Measurements from ENCODE around the gene B9D2. TPM values are rescaled to one million over a fixed set of nuclear protein-coding genes. Genes with fewer than 3 reads are reported as not detected.

Gene B9D2
- total RNA-seq, 2 donors from 2014 or later = 6.4 to 7.7 TPM

- H3K27ac Mint-ChIP-seq = no peak overlapping the region
- peak in 1 of 2 donors; percentile 2 for ATAC-seq (replicated peaks in 1 of 2)
- H3K27me3 Mint-ChIP-seq (ENCODE audit: low read depth) = no peaks in the 10 kb centered on the region
- no peak overlapping the region for H3K4me3 Mint-ChIP-seq
- H3K36me3 Mint-ChIP-seq (ENCODE audit: insufficient read depth in 2 of 2) = peaks cover 12 to 19% of the 10 kb centered on the region in 2 donors
- DNase-seq = no peak
- H3K4me1 Mint-ChIP-seq (ENCODE audit: low read depth) = peaks cover 22% of the 10 kb centered on the region
- no peaks in the 10 kb centered on the region for H3K9me3 Mint-ChIP-seq
Measured at GRCh38 chr19:41319500-41320184, 44.3 kb downstream of the B9D2 start.

GRCh38 chr19:41318696-41319499 lies 45.1 kb downstream of the B9D2 start:
- Mint-ChIP-seq H3K36me3 (ENCODE audit: insufficient read depth in 2 of 2) (peaks cover 12 to 19% of the 10 kb centered on the region in 2 donors), H3K4me1 (ENCODE audit: low read depth) (peaks cover 16% of the 10 kb centered on the region), H3K9me3 (no peaks in the 10 kb centered on the region), H3K27me3 (ENCODE audit: low read depth) (no peaks in the 10 kb centered on the region), H3K4me3 (no peak overlapping the region), H3K27ac (no peak overlapping the region)
- ATAC-seq (replicated peaks in 1 of 2) = peak; percentile 3 to 11
- no peak for DNase-seq

- Mint-ChIP-seq H3K4me1 (ENCODE audit: low read depth) (peaks cover 26% of the 10 kb centered on the region), H3K4me3 (no peak overlapping the region), H3K36me3 (ENCODE audit: insufficient read depth in 2 of 2) (peaks cover 15 to 19% of the 10 kb centered on the region in 2 donors), H3K27ac (peak overlapping the region; percentile 79), H3K27me3 (ENCODE audit: low read depth) (no peaks in the 10 kb centered on the region), H3K9me3 (no peaks in the 10 kb centered on the region)
- no peak for ATAC-seq (replicated peaks in 1 of 2)
- no peak for DNase-seq
Measured at GRCh38 chr19:41316306-41316920, 47.5 kb downstream of the B9D2 start.

- DNase-seq = no peak
- no peaks in the 10 kb centered on the region for H3K9me3 Mint-ChIP-seq
- H3K4me3 Mint-ChIP-seq = peak overlapping the region; percentile 29 to 88
- H3K36me3 Mint-ChIP-seq (ENCODE audit: insufficient read depth in 2 of 2) = peaks cover 11 to 12% of the 10 kb centered on the region in 2 donors
- no peaks in the 10 kb centered on the region for H3K27me3 Mint-ChIP-seq (ENCODE audit: low read depth)
- peak overlapping the region; percentile 3 for H3K27ac Mint-ChIP-seq
- ATAC-seq (replicated peaks in 1 of 2) = no peak
- peaks cover 62% of the 10 kb centered on the region for H3K4me1 Mint-ChIP-seq (ENCODE audit: low read depth)
Measured at GRCh38 chr19:41311613-41312012, 52.3 kb downstream of the B9D2 start.

DNA sequence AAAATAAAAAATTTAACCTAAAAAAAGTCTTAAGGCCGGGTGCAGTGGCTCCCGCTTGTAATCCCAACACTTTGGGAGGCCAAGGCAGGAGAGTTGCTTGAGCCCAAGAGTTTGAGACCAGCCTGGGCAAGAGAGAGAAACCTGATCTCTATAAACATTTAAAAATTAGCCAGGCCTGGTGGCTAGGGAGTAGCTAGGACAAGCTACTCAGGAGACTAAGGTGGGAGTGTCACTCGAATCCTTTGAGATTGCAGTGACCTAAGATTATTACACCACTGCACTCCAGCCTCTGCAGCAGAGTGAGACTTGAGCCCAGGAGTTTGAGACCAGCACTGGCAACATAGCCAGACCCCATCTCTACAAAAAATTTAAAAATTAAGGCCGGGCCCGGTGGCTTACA lies 52.9 kb downstream of the B9D2 start:
- Mint-ChIP-seq H3K36me3 (ENCODE audit: insufficient read depth in 2 of 2) (peaks cover 10 to 12% of the 10 kb centered on the region in 2 donors), H3K27me3 (ENCODE audit: low read depth) (no peaks in the 10 kb centered on the region), H3K4me1 (ENCODE audit: low read depth) (peaks cover 67% of the 10 kb centered on the region), H3K9me3 (no peaks in the 10 kb centered on the region), H3K27ac (peak overlapping the region; percentile 98), H3K4me3 (peak overlapping the region; percentile 29 to 88)
- ATAC-seq (replicated peaks in 1 of 2) (no peak), DNase-seq (no peak)

DNA sequence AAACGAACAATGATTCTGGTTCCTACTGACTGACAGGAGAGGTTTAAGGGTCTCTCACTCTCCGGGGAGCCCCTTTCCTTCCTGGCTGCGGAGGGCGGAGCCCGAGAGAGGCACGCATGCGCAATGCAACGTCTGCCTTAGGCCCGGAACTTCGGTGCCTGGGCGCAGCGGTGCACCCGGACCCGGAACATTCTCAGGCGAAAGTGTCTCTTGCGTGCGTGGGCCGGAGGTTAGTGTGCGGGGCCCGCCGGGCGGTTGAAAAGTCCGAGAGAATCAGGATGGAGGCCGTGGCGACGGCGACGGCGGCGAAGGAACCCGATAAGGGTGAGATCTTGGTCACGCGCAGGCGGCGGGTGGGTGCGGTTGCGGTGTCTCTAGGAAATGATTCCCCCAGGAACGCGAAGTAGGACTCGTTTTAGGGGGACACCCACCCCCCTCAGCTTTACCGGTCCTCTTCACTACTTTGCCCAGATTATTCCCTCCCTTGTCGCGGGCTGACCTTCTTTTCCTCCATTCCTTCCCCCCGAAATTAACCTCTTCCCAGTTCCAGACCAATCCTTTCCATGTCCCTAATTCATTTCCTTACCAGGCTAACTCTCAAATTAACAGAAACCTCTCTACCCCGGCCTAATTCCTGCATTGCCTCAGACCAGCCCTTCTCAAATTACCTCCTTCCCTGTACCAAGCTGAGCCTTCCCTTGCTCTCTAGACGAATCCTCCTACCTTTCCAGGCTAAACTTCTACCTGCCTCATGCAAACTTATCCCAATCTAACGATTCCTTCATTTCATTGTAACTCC lies 53.7 kb downstream of the B9D2 start, which contains the start of gene CCDC97:
TSS of gene CCDC97 (plus strand) at position 140 of the 799 bp plus-strand sequence. CDS start at position 279, 139 bp downstream.
- ATAC-seq (replicated peaks in 1 of 2) (peak; percentile 74), DNase-seq (peak; percentile 91 to 92)
- H3K27ac Mint-ChIP-seq = peak within 1 kb of the TSS; percentile 98
- peak within 1 kb of the TSS; percentile 88 to 92 for H3K4me3 Mint-ChIP-seq
- H3K27me3 Mint-ChIP-seq (ENCODE audit: low read depth) = no peaks in the 10 kb centered on the region
- no peaks in the 10 kb centered on the region for H3K9me3 Mint-ChIP-seq
- peaks cover 9 to 15% of the 10 kb centered on the region in 2 donors for H3K36me3 Mint-ChIP-seq (ENCODE audit: insufficient read depth in 2 of 2)
- H3K4me1 Mint-ChIP-seq (ENCODE audit: low read depth) = peaks cover 73% of the 10 kb centered on the region

DNA sequence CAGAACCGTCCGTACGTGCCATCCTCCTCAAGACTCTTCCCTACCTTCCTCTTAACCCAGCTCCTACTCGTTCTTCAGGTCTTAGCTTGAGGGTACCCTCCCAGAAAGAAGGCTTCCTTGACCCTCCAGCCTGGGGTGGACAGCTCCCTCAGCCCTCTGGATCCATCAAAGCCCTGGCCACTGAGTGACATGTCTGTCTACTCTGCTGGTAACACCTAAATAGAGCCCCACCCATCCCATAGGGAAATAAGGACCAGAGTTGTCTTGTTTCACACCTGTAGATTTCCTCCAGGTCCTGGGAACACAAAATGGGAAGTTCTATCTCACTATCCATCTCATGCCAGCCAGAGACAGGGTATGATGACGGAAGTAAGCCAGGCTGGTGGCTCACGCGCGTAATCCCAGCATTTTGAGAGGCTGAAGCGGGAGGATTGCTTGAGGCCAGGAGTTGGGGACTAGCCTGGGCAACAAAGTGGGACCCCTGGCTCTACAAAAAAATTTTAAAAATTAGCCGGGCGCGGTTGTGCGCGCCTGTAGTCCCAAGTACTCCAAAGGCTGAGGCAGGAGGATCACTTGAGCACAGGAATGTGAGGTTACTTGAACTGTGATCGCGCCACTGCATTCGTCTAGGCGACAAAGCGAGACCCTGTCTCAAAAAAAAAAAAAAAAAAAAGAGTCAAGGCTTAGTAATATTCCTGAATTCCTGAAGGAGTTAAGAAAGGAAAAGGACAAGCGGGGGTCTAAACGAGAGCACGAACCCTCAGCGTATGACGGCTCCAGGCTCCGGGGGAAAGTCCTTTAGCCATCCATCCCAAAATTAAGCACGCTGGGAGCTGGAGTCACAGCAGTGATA lies 54.5 kb downstream of the B9D2 start:
- DNase-seq (peak in 1 of 2 donors; percentile 31), ATAC-seq (replicated peaks in 1 of 2) (peak; percentile 3 to 7)
- peaks cover 9 to 19% of the 10 kb centered on the region in 2 donors for H3K36me3 Mint-ChIP-seq (ENCODE audit: insufficient read depth in 2 of 2)

DNA sequence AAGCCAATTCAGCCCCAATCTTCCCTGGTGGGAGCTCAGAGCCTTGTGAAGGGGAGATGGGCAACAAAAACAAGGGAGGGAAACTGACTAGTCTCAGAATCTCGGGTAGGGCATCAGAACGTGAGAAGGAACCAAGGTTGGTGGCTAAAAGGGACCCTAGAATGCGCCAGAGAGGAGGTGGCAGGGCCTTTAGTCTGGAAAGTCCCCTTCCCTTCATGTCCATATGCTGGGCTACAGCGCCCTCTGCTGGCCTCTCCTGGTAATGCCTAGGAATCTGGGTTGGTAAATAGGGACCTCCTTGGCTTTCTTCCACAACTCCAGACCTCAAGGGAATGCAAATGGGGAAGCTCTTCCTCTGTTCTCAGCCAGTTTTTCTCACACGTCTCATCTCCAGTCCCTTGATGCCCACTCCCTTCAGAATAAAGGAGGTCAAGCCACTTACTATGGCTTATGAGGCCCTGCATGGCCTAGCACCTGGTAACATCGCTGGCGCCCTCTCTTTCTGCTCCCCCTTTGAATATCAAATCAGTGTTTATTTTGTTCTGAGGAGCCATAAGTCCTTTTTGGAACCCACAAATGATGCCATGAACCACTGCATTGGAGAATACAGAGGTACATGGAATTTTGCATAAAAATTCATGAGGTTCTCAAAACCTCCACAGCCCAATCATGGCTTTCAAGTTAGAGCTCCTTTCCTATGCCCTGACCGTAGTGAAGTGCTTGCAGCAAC lies 55.3 kb downstream of the B9D2 start:
- H3K4me3 Mint-ChIP-seq = peak overlapping the region; percentile 88 to 92
- H3K27me3 Mint-ChIP-seq (ENCODE audit: low read depth) = no peaks in the 10 kb centered on the region
- H3K9me3 Mint-ChIP-seq = no peaks in the 10 kb centered on the region
- ATAC-seq (replicated peaks in 1 of 2) = peak; percentile 57 to 59
- DNase-seq = peak; percentile 88 to 95
- peak overlapping the region; percentile 98 for H3K27ac Mint-ChIP-seq
- peaks cover 11 to 24% of the 10 kb centered on the region in 2 donors for H3K36me3 Mint-ChIP-seq (ENCODE audit: insufficient read depth in 2 of 2)
- H3K4me1 Mint-ChIP-seq (ENCODE audit: low read depth) = peaks cover 88% of the 10 kb centered on the region

More for the DNA sequence above, 54.5 kb downstream of the B9D2 start:
- Mint-ChIP-seq H3K4me3 (peak overlapping the region; percentile 88 to 92), H3K27ac (peak overlapping the region; percentile 98), H3K4me1 (ENCODE audit: low read depth) (peaks cover 81% of the 10 kb centered on the region), H3K9me3 (no peaks in the 10 kb centered on the region), H3K27me3 (ENCODE audit: low read depth) (no peaks in the 10 kb centered on the region)

DNA sequence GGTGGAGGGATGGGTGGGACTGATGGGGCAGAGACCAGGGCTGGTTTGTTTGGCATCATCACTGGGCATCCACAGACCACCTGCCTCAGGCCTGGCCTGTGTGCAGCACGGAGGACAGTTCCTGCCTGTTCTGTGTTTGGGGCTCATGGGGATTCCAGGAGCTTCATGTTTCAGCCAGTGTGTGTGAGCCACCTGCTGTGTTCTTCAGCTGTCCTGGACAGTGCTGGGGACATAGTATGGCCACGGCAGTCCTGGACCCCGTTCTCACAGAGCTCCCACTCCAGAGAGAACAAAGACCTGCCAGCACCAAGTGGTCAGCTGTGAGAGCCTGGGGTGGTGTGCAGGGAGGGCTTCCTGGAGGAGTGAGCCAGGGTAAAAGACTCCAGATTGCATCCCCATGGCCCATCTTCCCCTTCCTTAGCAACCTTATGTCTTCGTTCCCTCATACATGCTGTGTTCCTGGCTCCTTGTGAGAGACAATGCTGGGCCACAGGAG lies 55.9 kb downstream of the B9D2 start:
- Mint-ChIP-seq H3K36me3 (ENCODE audit: insufficient read depth in 2 of 2) (peaks cover 5 to 24% of the 10 kb centered on the region in 2 donors), H3K4me3 (peak overlapping the region; percentile 88 to 92), H3K9me3 (no peaks in the 10 kb centered on the region), H3K27me3 (ENCODE audit: low read depth) (no peaks in the 10 kb centered on the region), H3K27ac (peak overlapping the region; percentile 98), H3K4me1 (ENCODE audit: low read depth) (peaks cover 88% of the 10 kb centered on the region)
- ATAC-seq (replicated peaks in 1 of 2) = peak; percentile 6 to 12
- no peak for DNase-seq

DNA sequence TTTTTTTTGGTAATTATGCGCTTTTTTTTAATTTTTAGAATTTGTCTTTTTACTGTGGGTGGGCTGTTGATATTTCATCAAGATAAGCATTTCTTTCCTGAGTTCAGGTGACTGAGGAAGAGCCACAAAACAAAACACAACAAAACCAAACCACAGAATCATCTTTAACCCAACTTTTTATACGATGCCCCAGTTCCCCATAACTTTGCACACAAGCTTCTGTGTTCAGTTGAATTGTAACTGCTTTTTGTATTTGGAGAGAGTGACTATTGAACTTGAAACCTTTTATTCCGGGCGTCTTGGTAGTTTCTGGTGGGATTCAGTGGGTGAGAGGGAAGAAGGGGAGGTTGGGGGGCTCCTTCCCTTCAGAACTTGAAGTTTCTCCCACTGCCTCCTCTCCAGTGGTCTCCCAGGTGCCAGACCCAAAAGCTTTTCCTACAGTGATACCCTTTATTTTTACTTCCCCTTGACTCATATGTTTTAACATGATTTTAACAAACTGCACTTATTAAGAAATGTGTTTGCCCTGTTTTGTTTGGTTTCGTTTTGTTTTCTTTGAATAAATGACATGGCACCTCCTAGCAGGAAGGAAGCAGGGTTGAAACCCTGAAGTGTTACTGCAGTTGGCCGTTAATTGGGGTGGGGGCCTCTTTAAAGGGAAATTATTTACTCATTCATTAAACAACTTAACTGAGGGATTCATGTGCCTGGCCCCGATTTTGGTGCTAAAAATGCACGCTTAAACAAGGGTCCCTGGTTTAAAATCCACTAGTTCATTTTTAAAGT lies 56.7 kb downstream of the B9D2 start:
- DNase-seq (no peak), ATAC-seq (replicated peaks in 1 of 2) (no peak)
- H3K4me1 Mint-ChIP-seq (ENCODE audit: low read depth) = peaks cover 90% of the 10 kb centered on the region
- H3K27ac Mint-ChIP-seq = peak overlapping the region; percentile 98
- H3K27me3 Mint-ChIP-seq (ENCODE audit: low read depth) = no peaks in the 10 kb centered on the region
- no peaks in the 10 kb centered on the region for H3K9me3 Mint-ChIP-seq
- peaks cover 8 to 28% of the 10 kb centered on the region in 2 donors for H3K36me3 Mint-ChIP-seq (ENCODE audit: insufficient read depth in 2 of 2)
- peak overlapping the region; percentile 88 to 92 for H3K4me3 Mint-ChIP-seq

Measured in activated T-cell treated with anti-CD3 and anti-CD28 coated beads, Interleukin-2, amount 50 U/mL, for 72 hours (primary cell).